GM03348 (cell line): Measurements from ENCODE around the gene DOC2A.
"Not testable (repeated sequence)": the region's sequence is repeated elsewhere in the genome, so short reads cannot be mapped to it uniquely, and the experiment has no call there.

Experiments
- DNase-seq: peaks from one replicate; pipeline ENCODE4 v3.0.0; 2012; ENCODE audit warnings: low spot score

The DOC2A gene

GRCh38 chr16:30027588-30028437 lies 17.0 kb upstream of the DOC2A start:
- no peak for DNase-seq

GRCh38 chr16:30026449-30026848 lies 15.6 kb upstream of the DOC2A start:
- no peak for DNase-seq

DNA sequence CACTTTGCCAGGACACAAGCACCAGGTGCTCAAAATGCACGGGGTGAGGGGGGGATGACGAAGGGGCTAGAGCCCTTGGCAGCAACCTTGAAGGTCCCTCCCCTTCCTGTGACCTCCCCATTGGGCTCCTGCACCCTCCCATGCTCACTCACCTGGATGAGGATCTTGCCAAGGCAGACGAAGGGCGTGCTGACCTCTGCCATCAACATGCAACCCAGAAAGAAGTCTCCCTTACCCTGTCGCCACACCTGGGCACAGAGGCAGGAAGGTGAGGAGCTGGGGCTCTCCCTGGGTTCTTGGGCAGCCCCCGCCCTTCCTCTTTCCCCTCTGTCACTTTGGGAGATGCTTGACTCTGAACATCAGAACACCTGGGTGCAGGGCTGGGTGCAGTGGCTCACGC lies 14.7 kb upstream of the DOC2A start:
- DNase-seq = no peak

- no peak for DNase-seq
These were observed 14.3 kb upstream of the DOC2A start for GRCh38 chr16:30025156-30025555.

GRCh38 chr16:30024451-30024850 lies 13.6 kb upstream of the DOC2A start:
- no peak for DNase-seq

GRCh38 chr16:30023586-30023985 lies 12.8 kb upstream of the DOC2A start:
- DNase-seq = no peak

- no peak for DNase-seq
These were observed 12.1 kb upstream of the DOC2A start, which contains the start of gene C16orf92 for GRCh38 chr16:30022887-30023286. C16orf92 (plus strand) TSS chr16:30023198; CDS start chr16:30023341, 143 bp downstream.

GRCh38 chr16:30018731-30019158 lies 7.9 kb upstream of the DOC2A start:
- DNase-seq = no peak

GRCh38 chr16:30017937-30018336 lies 7.1 kb upstream of the DOC2A start:
- DNase-seq = not testable (repeated sequence)

- DNase-seq = no peak
These were observed 6.4 kb upstream of the DOC2A start for GRCh38 chr16:30017277-30017656.

DNA sequence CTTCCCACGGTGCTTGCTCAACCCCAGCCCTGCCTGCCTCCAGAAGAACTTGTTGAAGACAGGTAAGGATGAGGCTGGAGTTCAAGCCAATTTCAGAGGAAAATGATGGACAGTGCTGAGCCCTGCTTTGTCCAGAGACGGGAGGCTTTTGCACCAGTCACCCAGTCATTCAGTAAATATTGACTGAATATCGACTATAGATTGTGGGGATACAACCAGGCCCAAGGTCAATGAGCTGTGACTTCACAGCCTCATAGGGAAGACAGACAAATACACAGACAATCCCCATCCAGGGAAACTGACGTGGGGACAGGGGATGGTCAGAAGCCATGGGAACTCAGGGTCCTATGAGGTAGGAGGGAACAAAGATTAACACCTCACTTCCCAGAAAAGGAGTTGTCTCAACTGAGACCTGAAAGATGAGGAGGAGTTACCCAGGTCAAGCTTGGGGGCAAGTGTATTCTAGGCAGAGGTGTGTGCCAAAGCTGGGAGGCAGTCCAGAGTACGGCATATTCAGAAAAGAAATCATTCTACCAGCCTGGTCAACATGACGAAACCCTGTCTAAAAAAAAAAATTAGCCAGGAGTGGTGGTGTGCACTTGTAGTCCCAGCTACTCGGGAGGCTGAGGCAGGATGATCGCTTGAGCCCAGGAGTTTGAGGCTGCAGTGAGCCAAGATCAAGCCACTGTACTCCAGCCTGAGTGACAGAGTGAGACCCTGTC lies 5.9 kb upstream of the DOC2A start:
- no peak for DNase-seq

GRCh38 chr16:30015450-30015849 lies 4.6 kb upstream of the DOC2A start:
- DNase-seq = not testable (repeated sequence)

- DNase-seq = not testable (repeated sequence)
These were observed 1.8 kb upstream of the DOC2A start for GRCh38 chr16:30012598-30012997.

GRCh38 chr16:30011714-30012504 lies 1.1 kb upstream of the DOC2A start:
- DNase-seq = no peak

- no peak for DNase-seq
These were observed 610 bp downstream of the DOC2A start for GRCh38 chr16:30009990-30010843.

GRCh38 chr16:30009085-30009862 lies 1.6 kb downstream of the DOC2A start:
- DNase-seq = no peak

- no peak for DNase-seq
These were observed 3.4 kb downstream of the DOC2A start for GRCh38 chr16:30007378-30007895.

- no peak for DNase-seq
These were observed 4.0 kb downstream of the DOC2A start for GRCh38 chr16:30006659-30007377.

DNA sequence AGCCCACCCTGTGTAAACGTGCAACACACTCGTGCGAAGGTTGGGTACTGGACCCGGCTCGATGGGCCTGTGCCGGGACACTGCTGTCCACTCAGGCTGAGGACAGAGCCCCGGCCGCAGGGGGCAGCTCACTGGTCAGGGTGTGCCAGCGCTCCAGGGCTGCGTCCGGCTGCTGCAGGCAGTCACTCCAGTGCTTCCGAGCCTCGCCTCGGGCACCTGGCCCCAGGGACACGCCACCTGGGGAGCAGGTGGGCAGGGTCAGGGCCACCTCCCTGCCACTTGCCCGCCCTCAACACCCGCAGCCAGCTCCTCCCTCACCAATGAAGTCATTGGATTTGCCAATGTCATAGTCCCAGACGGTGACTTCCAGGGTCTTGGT lies 4.7 kb downstream of the DOC2A start:
- no peak for DNase-seq
